ENCODE results near the gene OTOG.

OTOG gene

DNA sequence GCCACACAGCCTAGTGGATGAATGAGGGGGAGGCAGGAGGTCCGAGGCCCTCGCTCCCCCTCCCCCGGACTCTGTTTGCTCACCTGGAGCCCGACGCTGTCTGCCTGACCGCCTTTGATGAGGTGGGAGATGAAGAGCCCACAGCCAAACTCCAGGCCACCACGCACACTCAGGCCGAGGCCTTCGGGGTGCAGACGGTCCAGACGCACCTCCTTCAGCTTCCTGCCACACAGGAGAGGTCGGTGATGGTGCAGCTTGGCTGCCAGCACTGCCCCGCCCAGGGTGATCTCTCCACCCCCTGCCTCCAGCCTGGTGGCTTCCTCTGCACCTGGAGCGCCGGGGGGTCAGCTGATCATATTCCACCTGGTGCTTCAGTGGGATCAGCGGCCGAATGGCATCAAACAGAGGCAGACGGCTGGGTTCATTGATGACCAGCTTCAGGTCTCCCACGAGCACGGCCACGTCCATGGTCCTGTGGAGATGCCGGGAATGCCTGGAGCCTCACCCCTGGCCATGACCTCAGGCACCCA lies 15.9 kb upstream of the OTOG start:
- TF ChIP-seq REST (IDR thresholded peaks at IDR 0.05; ENCODE audit: insufficient read depth in 1 of 2, low read depth in 2 of 2, low read length in 2 of 2) (no peak), SIN3A (IDR thresholded peaks at IDR 0.05; ENCODE audit: borderline replicate concordance, insufficient read depth, low read length) (no peak), TAF1 (IDR thresholded peaks at IDR 0.05; ENCODE audit: borderline replicate concordance, insufficient read depth, low read length) (no peak), FOXP2 (optimal IDR thresholded peaks at IDR 0.05; ENCODE audit: borderline replicate concordance, extremely low read depth, extremely low read length, insufficient read depth) (no peak), POLR2AphosphoS5 (IDR thresholded peaks at IDR 0.05; ENCODE audit: low read depth, low read length) (no peak)

GRCh38 chr11:17531636-17532113 lies 15.4 kb upstream of the OTOG start:
- TF ChIP-seq SIN3A (IDR thresholded peaks at IDR 0.05; ENCODE audit: borderline replicate concordance, insufficient read depth, low read length): no peak
- TF ChIP-seq POLR2AphosphoS5 (IDR thresholded peaks at IDR 0.05; ENCODE audit: low read depth, low read length): no peak
- no peak for TF ChIP-seq REST (IDR thresholded peaks at IDR 0.05; ENCODE audit: insufficient read depth in 1 of 2, low read depth in 2 of 2, low read length in 2 of 2)
- TF ChIP-seq FOXP2 (optimal IDR thresholded peaks at IDR 0.05; ENCODE audit: borderline replicate concordance, extremely low read depth, extremely low read length, insufficient read depth): no peak
- TF ChIP-seq TAF1 (IDR thresholded peaks at IDR 0.05; ENCODE audit: borderline replicate concordance, insufficient read depth, low read length): no peak

- TF ChIP-seq SIN3A (IDR thresholded peaks at IDR 0.05; ENCODE audit: borderline replicate concordance, insufficient read depth, low read length): no peak
- TF ChIP-seq FOXP2 (optimal IDR thresholded peaks at IDR 0.05; ENCODE audit: borderline replicate concordance, extremely low read depth, extremely low read length, insufficient read depth): no peak
- no peak for TF ChIP-seq TAF1 (IDR thresholded peaks at IDR 0.05; ENCODE audit: borderline replicate concordance, insufficient read depth, low read length)
- TF ChIP-seq POLR2AphosphoS5 (IDR thresholded peaks at IDR 0.05; ENCODE audit: low read depth, low read length): no peak
These were observed 14.3 kb upstream of the OTOG start for GRCh38 chr11:17532784-17533183.

GRCh38 chr11:17533341-17533740 lies 13.7 kb upstream of the OTOG start:
- TF ChIP-seq POLR2AphosphoS5 (IDR thresholded peaks at IDR 0.05; ENCODE audit: low read depth, low read length): no peak
- no peak for TF ChIP-seq TAF1 (IDR thresholded peaks at IDR 0.05; ENCODE audit: borderline replicate concordance, insufficient read depth, low read length)
- no peak for TF ChIP-seq FOXP2 (optimal IDR thresholded peaks at IDR 0.05; ENCODE audit: borderline replicate concordance, extremely low read depth, extremely low read length, insufficient read depth)
- TF ChIP-seq REST (IDR thresholded peaks at IDR 0.05; ENCODE audit: insufficient read depth in 1 of 2, low read depth in 2 of 2, low read length in 2 of 2): no peak
- no peak for TF ChIP-seq SIN3A (IDR thresholded peaks at IDR 0.05; ENCODE audit: borderline replicate concordance, insufficient read depth, low read length)

GRCh38 chr11:17533778-17534415 lies 13.2 kb upstream of the OTOG start:
- TF ChIP-seq TAF1 (IDR thresholded peaks at IDR 0.05; ENCODE audit: borderline replicate concordance, insufficient read depth, low read length) (no peak), FOXP2 (optimal IDR thresholded peaks at IDR 0.05; ENCODE audit: borderline replicate concordance, extremely low read depth, extremely low read length, insufficient read depth) (no peak), REST (IDR thresholded peaks at IDR 0.05; ENCODE audit: insufficient read depth in 1 of 2, low read depth in 2 of 2, low read length in 2 of 2) (no peak), SIN3A (IDR thresholded peaks at IDR 0.05; ENCODE audit: borderline replicate concordance, insufficient read depth, low read length) (no peak), POLR2AphosphoS5 (IDR thresholded peaks at IDR 0.05; ENCODE audit: low read depth, low read length) (no peak)

All from PFSK-1 (cell line).